Skin epidermis (tissue), 12 donors: ENCODE results near the gene KASH5.
A peak's percentile ranks its signal among the peaks of the same experiment; 100 is the strongest.

Experiments
- H3K27ac ChIP-seq, 21 experiments: fragments of 200-600 bp; sonication (generic) in 11 of 21; one replicate each; pipeline ENCODE4 v1.5.0; 2020; ENCODE audit warnings: mild to moderate bottlenecking in 3 of 21, inconsistent platforms in 2 of 21, moderate library complexity in 2 of 21
- H3K4me3 ChIP-seq, 7 experiments: fragments of 200-600 bp; sonication (generic) in 2 of 7; one replicate each; pipeline ENCODE4 v1.5.0; 2020; ENCODE audit warnings: inconsistent platforms in 2 of 7, mild to moderate bottlenecking in 2 of 7, moderate library complexity in 1 of 7

Gene KASH5

GRCh38 chr19:49387936-49388372 is at the start of gene KASH5:
Gene KASH5, plus strand, starts transcription at chr19:49388249. Its CDS starts 2,635 bp downstream, at chr19:49390884.
- peak within 1 kb of the TSS in 5 of 7 experiments; percentile 0 to 30 (median 13) for H3K4me3 ChIP-seq

GRCh38 chr19:49338691-49339300 is 49.3 kb upstream of the KASH5 start:
- Histone ChIP-seq H3K4me3 (peak overlapping the region in 6 of 7 experiments; percentile 13 to 39 (median 24)), H3K27ac (peak overlapping the region in 7 of 21 experiments; percentile 28 to 81 (median 70))

More at GRCh38 chr19:49387936-49388372, at the start of gene KASH5:
- H3K27ac ChIP-seq: no peak within 1 kb of the TSS

- Histone ChIP-seq H3K27ac (peak overlapping the region in 17 of 21 experiments; percentile 16 to 81 (median 59)), H3K4me3 (peak overlapping the region in 6 of 7 experiments; percentile 13 to 39 (median 24))
Observed at GRCh38 chr19:49339301-49340068, 48.6 kb upstream of the KASH5 start.

GRCh38 chr19:49340069-49340864 is 47.8 kb upstream of the KASH5 start:
- Histone ChIP-seq H3K4me3 (peak overlapping the region in 5 of 7 experiments; percentile 13 to 39 (median 30)), H3K27ac (peak overlapping the region in 15 of 21 experiments; percentile 16 to 81 (median 63))

- Histone ChIP-seq H3K27ac (peak overlapping the region in 7 of 21 experiments; percentile 36 to 81 (median 63)), H3K4me3 (no peak overlapping the region)
Observed at GRCh38 chr19:49340865-49341718, 47.0 kb upstream of the KASH5 start.

GRCh38 chr19:49342291-49342721 is 45.7 kb upstream of the KASH5 start:
- Histone ChIP-seq H3K4me3 (no peak overlapping the region), H3K27ac (no peak overlapping the region)

GRCh38 chr19:49343123-49343522 is 44.9 kb upstream of the KASH5 start:
- no peak overlapping the region for H3K4me3 ChIP-seq

GRCh38 chr19:49344505-49345423 is 43.3 kb upstream of the KASH5 start:
- H3K4me3 ChIP-seq: no peak overlapping the region
- peak overlapping the region in 1 of 21 experiments; percentile 33 for H3K27ac ChIP-seq

More at GRCh38 chr19:49343123-49343522, 44.9 kb upstream of the KASH5 start:
- H3K27ac ChIP-seq: no peak overlapping the region

- no peak overlapping the region for H3K27ac ChIP-seq
- no peak overlapping the region for H3K4me3 ChIP-seq
Observed at GRCh38 chr19:49347191-49347590, 40.9 kb upstream of the KASH5 start.

GRCh38 chr19:49347835-49348234 is 40.2 kb upstream of the KASH5 start:
- no peak overlapping the region for H3K4me3 ChIP-seq
- no peak overlapping the region for H3K27ac ChIP-seq

GRCh38 chr19:49348305-49349189 is 39.5 kb upstream of the KASH5 start:
- H3K27ac ChIP-seq: no peak overlapping the region
- no peak overlapping the region for H3K4me3 ChIP-seq

- H3K4me3 ChIP-seq: no peak overlapping the region
- H3K27ac ChIP-seq: no peak overlapping the region
Observed at GRCh38 chr19:49349567-49349966, 38.5 kb upstream of the KASH5 start.

GRCh38 chr19:49355909-49356353 is 32.1 kb upstream of the KASH5 start:
- Histone ChIP-seq H3K4me3 (no peak overlapping the region), H3K27ac (peak overlapping the region in 5 of 21 experiments; percentile 8 to 43 (median 37))

- Histone ChIP-seq H3K27ac (peak overlapping the region in 2 of 21 experiments; percentile 42 to 43), H3K4me3 (no peak overlapping the region)
Observed at GRCh38 chr19:49356382-49356781, 31.7 kb upstream of the KASH5 start.

- no peak overlapping the region for H3K4me3 ChIP-seq
- peak overlapping the region in 4 of 21 experiments; percentile 3 to 43 (median 20) for H3K27ac ChIP-seq
Observed at GRCh38 chr19:49357186-49357585, 30.9 kb upstream of the KASH5 start.

- H3K4me3 ChIP-seq: no peak overlapping the region
- H3K27ac ChIP-seq: peak overlapping the region in 10 of 21 experiments; percentile 83 to 94 (median 89)
Observed at GRCh38 chr19:49359851-49360820, 27.9 kb upstream of the KASH5 start.
